HG03025 (cell line): ENCODE data around the gene ADGRD1.

ENCODE experiments used
- ATAC-seq: cut with Tn5 transposase; IDR thresholded peaks from one replicate; pipeline ENCODE4 v1.9.1; 2021; ENCODE audit warnings: mild to moderate bottlenecking, moderate library complexity; ENCODE audit not compliant: unreplicated experiment, low FRiP score

The ADGRD1 gene

DNA sequence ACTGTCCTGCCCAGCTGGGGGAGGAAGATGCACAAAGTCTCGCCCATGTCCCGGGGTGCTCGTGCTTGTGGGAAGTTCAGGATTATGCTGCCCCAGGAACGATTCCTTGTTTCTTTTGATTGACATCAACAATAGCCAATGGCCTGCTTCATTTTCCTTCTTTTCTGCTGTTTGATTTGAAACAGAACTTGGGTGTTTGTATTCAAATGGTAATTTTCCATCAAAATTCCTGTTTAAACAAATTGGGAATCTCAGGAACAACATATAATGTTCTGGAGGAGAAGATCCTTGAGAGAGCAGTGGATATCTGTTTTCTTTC is 97.4 kb downstream of the ADGRD1 start:
- ATAC-seq = no peak

DNA sequence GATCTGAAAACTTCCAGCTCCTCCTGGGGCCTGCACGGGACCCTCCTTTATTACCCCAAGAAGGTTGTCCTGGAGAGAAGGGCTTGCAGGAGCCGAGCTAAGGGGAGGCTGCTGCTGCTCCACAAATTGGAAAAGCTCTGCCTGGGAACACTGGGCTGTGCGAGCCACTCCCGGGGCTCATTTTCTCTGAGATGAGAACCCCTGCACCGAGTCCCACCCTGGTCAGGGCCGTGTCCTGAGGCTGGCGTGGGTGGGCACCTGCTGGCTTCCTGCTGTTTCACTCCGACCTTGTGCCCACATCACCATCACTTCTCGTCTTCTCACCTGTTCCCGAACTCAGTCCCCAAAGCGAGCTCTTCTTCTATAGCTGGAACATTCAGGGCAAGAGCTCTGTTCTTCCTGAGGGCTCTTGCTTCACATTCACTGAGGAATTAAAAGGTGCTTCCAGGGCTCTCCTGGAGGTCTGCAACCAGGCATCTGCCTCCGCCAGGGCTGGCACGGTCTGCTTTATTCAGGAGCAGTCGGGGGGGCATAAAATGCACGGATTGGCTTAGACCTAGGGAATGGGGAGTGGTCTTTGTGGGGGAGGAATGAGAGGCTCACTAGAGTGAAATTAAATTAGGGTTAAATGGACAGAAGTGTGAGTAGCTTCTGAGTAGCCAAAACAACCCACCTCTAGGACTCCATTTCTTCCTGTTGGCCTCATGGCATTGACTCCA is 98.5 kb downstream of the ADGRD1 start:
- ATAC-seq = no peak

- no peak for ATAC-seq
Observed at GRCh38 chr12:131052929-131053328, 99.2 kb downstream of the ADGRD1 start.

DNA sequence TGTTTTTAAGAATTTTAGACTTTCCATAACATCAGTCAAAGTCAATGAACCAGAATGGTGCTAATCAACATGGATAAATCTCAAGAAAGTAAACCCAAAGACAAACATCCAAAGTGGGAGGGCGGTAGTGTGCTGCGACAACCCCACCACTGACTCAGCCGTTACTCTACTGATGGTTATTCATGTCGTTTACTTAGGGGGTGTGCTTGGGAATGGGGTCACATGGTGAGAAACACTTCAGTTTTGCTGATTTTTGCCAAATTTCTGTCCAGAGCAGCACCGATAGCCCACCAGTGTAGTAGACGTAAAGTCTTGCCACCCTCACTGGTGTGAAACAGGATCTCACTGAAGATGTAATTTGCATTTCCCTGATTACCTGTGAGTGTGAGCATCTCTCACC is 99.9 kb downstream of the ADGRD1 start:
- ATAC-seq = no peak

GRCh38 chr12:131054345-131055092 is 100.8 kb downstream of the ADGRD1 start:
- ATAC-seq = no peak

- no peak for ATAC-seq
Observed at GRCh38 chr12:131055093-131055465, 101.4 kb downstream of the ADGRD1 start.

- ATAC-seq = no peak
Observed at GRCh38 chr12:131055596-131056233, 102.0 kb downstream of the ADGRD1 start.

GRCh38 chr12:131056626-131057025 is 102.9 kb downstream of the ADGRD1 start:
- ATAC-seq = no peak

GRCh38 chr12:131057211-131057721 is 103.6 kb downstream of the ADGRD1 start:
- ATAC-seq = no peak

DNA sequence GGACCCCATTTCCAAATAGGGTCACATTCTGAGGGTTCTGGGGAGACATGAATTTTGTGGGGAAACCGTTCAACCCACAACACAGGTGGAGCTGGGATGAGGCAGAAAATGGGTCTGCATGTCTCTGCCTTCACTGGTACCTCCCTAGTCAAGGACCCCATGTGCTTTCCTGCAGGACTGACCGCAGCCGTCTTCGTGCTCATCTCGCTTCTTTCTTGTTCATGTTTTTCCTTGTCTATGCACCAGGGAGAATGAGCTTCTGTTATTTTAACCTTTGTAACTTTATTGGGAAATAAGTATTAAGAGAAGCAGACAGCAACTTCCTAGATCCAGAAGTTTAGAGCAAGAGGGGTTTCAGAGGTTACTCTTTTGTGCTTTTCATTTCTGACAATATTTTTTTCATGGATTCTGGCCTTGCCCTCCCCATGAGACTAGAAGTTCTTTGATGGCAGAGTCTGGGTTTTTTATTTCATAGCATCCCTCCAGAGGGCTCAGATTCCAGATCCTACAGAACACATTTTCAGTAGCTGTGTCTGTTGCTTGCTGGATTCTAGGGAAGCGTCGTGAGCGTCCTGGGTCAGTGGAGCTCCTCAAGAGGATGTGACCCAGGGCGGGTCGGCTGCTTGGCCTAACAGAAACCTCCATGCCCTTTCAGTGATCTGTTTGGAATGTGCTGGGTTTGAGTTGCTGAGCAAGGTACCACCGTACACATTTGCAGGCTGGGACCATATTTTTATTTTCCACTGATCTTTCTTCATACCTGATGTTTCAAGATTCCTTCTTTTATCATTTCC is 104.2 kb downstream of the ADGRD1 start:
- ATAC-seq = no peak

- ATAC-seq = no peak
Observed at GRCh38 chr12:131058700-131059099, 105.0 kb downstream of the ADGRD1 start.

DNA sequence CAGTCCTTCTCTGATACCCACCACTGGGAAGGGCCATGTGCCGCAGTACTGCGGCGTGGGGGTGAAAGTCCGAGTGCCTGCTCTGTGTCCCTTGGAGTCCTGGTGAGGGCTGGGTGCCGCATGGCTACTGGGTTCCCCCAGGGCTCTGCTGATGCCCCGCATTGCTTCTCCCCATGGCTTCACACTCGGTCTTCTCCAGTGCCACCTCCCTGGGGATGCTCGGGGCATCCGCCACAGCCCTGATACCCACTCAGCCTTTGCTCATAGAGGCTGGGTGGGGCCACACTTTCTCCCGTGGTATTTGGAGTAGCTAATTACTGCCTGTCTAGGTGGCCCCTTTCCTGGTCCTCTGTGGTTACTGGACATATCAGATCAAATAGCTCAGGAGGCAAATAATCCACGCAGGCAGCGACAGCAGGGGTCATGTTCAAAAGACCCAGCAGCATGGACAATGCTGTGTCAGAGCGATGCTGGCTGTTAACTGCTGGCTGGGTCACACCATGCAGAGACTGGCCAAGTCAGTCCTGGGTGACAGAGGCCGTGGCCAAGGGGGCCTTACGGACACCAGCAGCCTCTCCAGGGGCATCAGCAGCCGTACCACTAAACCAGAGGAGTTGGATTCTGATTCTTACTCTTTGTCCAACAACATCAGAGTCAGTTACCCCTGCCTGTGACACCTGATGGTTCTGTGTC is 106.5 kb downstream of the ADGRD1 start:
- no peak for ATAC-seq

- no peak for ATAC-seq
Observed at GRCh38 chr12:131061041-131061806, 107.5 kb downstream of the ADGRD1 start.

DNA sequence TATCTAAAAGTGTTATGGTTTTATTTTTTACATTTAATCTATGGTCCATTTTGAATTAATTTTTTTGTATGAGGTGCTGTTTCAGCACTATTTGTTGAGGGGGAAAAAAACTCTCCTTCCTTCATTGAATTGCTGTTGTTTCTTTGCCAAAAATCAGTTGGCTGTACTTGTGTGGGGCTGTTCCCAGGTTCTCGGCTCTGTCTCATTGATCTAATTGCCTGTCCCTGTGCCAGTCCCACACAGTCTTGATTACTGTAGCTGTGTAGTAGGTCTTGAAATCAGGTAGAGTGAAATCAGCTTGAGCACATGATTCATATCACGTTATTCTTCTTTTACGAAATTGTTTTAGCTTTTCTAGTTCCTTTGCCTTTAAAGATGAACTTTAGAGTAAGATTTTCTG is 109.7 kb downstream of the ADGRD1 start:
- ATAC-seq = no peak

GRCh38 chr12:131063960-131064359 is 110.3 kb downstream of the ADGRD1 start:
- no peak for ATAC-seq

GRCh38 chr12:131065279-131065678 is 111.6 kb downstream of the ADGRD1 start:
- no peak for ATAC-seq

GRCh38 chr12:131065801-131066200 is 112.1 kb downstream of the ADGRD1 start:
- no peak for ATAC-seq

GRCh38 chr12:131066207-131066885 is 112.6 kb downstream of the ADGRD1 start:
- ATAC-seq = no peak
